Kidney epithelial cell (primary cell): ENCODE measurements around the gene KIAA1586. TPM values are rescaled to one million over a fixed set of nuclear protein-coding genes. Genes with fewer than 3 reads are reported as not detected.
A peak's percentile ranks its signal among the peaks of the same experiment; 100 is the strongest.
"Not testable (repeated sequence)": the region's sequence is repeated elsewhere in the genome, so short reads cannot be mapped to it uniquely, and the experiment has no call there.

ENCODE experiments used
- DNase-seq: peaks from one replicate; pipeline ENCODE4 v3.0.0-alpha.2; 2010; ENCODE audit warnings: low read depth
- H3K27me3 ChIP-seq: 2 replicates; pipeline ENCODE4 v1.6.0; 2011; ENCODE audit warnings: low read length; ENCODE audit not compliant: control insufficient read depth, insufficient read depth
- H3K36me3 ChIP-seq: 2 replicates; pipeline ENCODE4 v1.5.1; 2011; ENCODE audit warnings: low read length; ENCODE audit not compliant: control insufficient read depth, insufficient read depth
- H3K4me3 ChIP-seq: 2 replicates; pipeline ENCODE4 v1.5.1; 2011; ENCODE audit warnings: low read depth, mild to moderate bottlenecking, control low read depth, low read length
- CTCF ChIP-seq: IDR thresholded peaks from 2 replicates; pipeline ENCODE4 v1.5.1; 2011; ENCODE audit warnings: mild to moderate bottlenecking, moderate library complexity, low read length, control low read depth, inconsistent platforms; ENCODE audit not compliant: insufficient read depth, poor library complexity, severe bottlenecking
- total RNA-seq: library from RNA; depleted of rRNA; stranded (reverse); fragments of >200 nt; gene quantifications from 2 replicates; pipeline ENCODE4 v1.2.3, GENCODE V29; 2015

Gene KIAA1586
- 5.7 and 6.6 TPM in 2 replicates for total RNA-seq

GRCh38 chr6:57046332-57047256 lies at the start of gene KIAA1586:
KIAA1586 (plus strand) TSS chr6:57046693; CDS start chr6:57046756, 63 bp downstream.
- H3K4me3 ChIP-seq, result peak within 1 kb of the TSS; percentile 44
- peak; percentile 41 for DNase-seq
- not testable (repeated sequence) for H3K36me3 ChIP-seq, H3K27me3 ChIP-seq

- Histone ChIP-seq H3K4me3 (no peak overlapping the region), H3K27me3 (no peaks in the 10 kb centered on the region), H3K36me3 (no peaks in the 10 kb centered on the region)
- TF ChIP-seq CTCF, result no peak
- no peak for DNase-seq
Measured at GRCh38 chr6:56999049-56999448, 47.4 kb upstream of the KIAA1586 start.

GRCh38 chr6:56999748-57000147 lies 46.7 kb upstream of the KIAA1586 start:
- not testable (repeated sequence) for DNase-seq, H3K36me3 ChIP-seq, H3K4me3 ChIP-seq, H3K27me3 ChIP-seq

GRCh38 chr6:57002197-57002596 lies 44.3 kb upstream of the KIAA1586 start:
- Histone ChIP-seq H3K27me3 (no peaks in the 10 kb centered on the region), H3K36me3 (no peaks in the 10 kb centered on the region), H3K4me3 (no peak overlapping the region)
- DNase-seq, result no peak
- no peak for TF ChIP-seq CTCF

- Histone ChIP-seq H3K27me3 (no peaks in the 10 kb centered on the region), H3K36me3 (no peaks in the 10 kb centered on the region), H3K4me3 (no peak overlapping the region)
- no peak for TF ChIP-seq CTCF
- DNase-seq, result no peak
Measured at GRCh38 chr6:57004292-57004691, 42.2 kb upstream of the KIAA1586 start.

- no peak for DNase-seq
- Histone ChIP-seq H3K4me3 (no peak overlapping the region), H3K27me3 (no peaks in the 10 kb centered on the region), H3K36me3 (no peaks in the 10 kb centered on the region)
- TF ChIP-seq CTCF, result no peak
Measured at GRCh38 chr6:57006101-57006500, 40.4 kb upstream of the KIAA1586 start.

- H3K4me3 ChIP-seq, H3K27me3 ChIP-seq, DNase-seq, H3K36me3 ChIP-seq: not testable (repeated sequence)
Measured at GRCh38 chr6:57008069-57008468, 38.4 kb upstream of the KIAA1586 start.
